Immature natural killer cell (primary cell): ENCODE measurements around the gene KCNS3. TPM values are rescaled to one million over a fixed set of nuclear protein-coding genes. Genes with fewer than 3 reads are reported as not detected.

Experiments
- DNase-seq, 3 donors: peaks; one replicate each; pipeline ENCODE4 v3.0.0; 2022; ENCODE audit warnings: mixed read lengths in 1 of 3
- H3K27ac Mint-ChIP-seq, 6 donors: one replicate each; pipeline ENCODE4 v1.8.0; 2020; ENCODE audit warnings: mixed read lengths in 6 of 6, mild to moderate bottlenecking in 5 of 6, inconsistent platforms in 4 of 6, moderate library complexity in 3 of 6
- H3K27me3 Mint-ChIP-seq, 3 donors: one replicate each; pipeline ENCODE4 v1.8.0; 2020 to 2021; ENCODE audit warnings: low read depth in 3 of 3, mild to moderate bottlenecking in 3 of 3, mixed read lengths in 3 of 3, moderate library complexity in 3 of 3, inconsistent platforms in 1 of 3
- H3K36me3 Mint-ChIP-seq, 3 donors: one replicate each; pipeline ENCODE4 v1.8.0; 2020; ENCODE audit warnings: mixed read lengths in 3 of 3, inconsistent platforms in 2 of 3, mild to moderate bottlenecking in 2 of 3
- H3K4me1 Mint-ChIP-seq, 2 donors: one replicate each; pipeline ENCODE4 v1.8.0; 2020; ENCODE audit warnings: inconsistent platforms in 2 of 2, mild to moderate bottlenecking in 2 of 2, mixed read lengths in 2 of 2, moderate library complexity in 1 of 2
- H3K4me3 Mint-ChIP-seq, 5 donors: one replicate each; pipeline ENCODE4 v1.8.0; 2020; ENCODE audit warnings: mild to moderate bottlenecking in 5 of 5, mixed read lengths in 5 of 5, inconsistent platforms in 3 of 5, moderate library complexity in 3 of 5
- H3K9me3 Mint-ChIP-seq, 6 donors: one replicate each; pipeline ENCODE4 v1.8.0; 2020; ENCODE audit warnings: mild to moderate bottlenecking in 6 of 6, mixed read lengths in 6 of 6, inconsistent platforms in 4 of 6, moderate library complexity in 3 of 6
- polyA plus RNA-seq, 3 donors: library from polyadenylated mRNA; unstranded; fragments of 300-500 nt; fragmentation: Illumina TruSeq; gene quantifications; one replicate each; pipeline ENCODE4 v1.2.3, GENCODE V29; 2021

Gene KCNS3
- polyA plus RNA-seq, 3 donors from 2014 or later = not detected

GRCh38 chr2:17899871-17900270 is 21.4 kb downstream of the KCNS3 start:
- Mint-ChIP-seq H3K36me3 (no peaks in the 10 kb centered on the region), H3K27me3 (peaks cover 0 to 6% (median 4%) of the 10 kb centered on the region in 3 donors), H3K27ac (no peak overlapping the region), H3K4me3 (no peak overlapping the region), H3K9me3 (peaks cover 1 to 7% (median 2%) of the 10 kb centered on the region in 6 donors), H3K4me1 (no peaks in the 10 kb centered on the region)
- DNase-seq = no peak

- Mint-ChIP-seq H3K9me3 (peaks cover 0 to 7% (median 1%) of the 10 kb centered on the region in 6 donors), H3K4me3 (no peak overlapping the region), H3K4me1 (no peaks in the 10 kb centered on the region), H3K27ac (no peak overlapping the region), H3K27me3 (peaks cover 0 to 6% (median 4%) of the 10 kb centered on the region in 3 donors), H3K36me3 (no peaks in the 10 kb centered on the region)
- no peak for DNase-seq
Measured at GRCh38 chr2:17901246-17901645, 22.8 kb downstream of the KCNS3 start.

GRCh38 chr2:17910980-17911379 is 32.5 kb downstream of the KCNS3 start:
- Mint-ChIP-seq H3K36me3 (no peaks in the 10 kb centered on the region), H3K9me3 (peaks cover 0 to 3% (median 1%) of the 10 kb centered on the region in 6 donors), H3K27me3 (peaks cover 2 to 7% (median 3%) of the 10 kb centered on the region in 3 donors), H3K4me3 (no peak overlapping the region), H3K4me1 (no peaks in the 10 kb centered on the region), H3K27ac (no peak overlapping the region)
- no peak for DNase-seq

- DNase-seq = no peak
- Mint-ChIP-seq H3K36me3 (no peaks in the 10 kb centered on the region), H3K27me3 (peaks cover 2 to 6% (median 5%) of the 10 kb centered on the region in 3 donors), H3K4me3 (no peak overlapping the region), H3K4me1 (no peaks in the 10 kb centered on the region), H3K27ac (no peak overlapping the region), H3K9me3 (peaks cover 0 to 2% (median 2%) of the 10 kb centered on the region in 6 donors)
Measured at GRCh38 chr2:17911491-17912260, 33.2 kb downstream of the KCNS3 start.

GRCh38 chr2:17912266-17912691 is 33.8 kb downstream of the KCNS3 start:
- Mint-ChIP-seq H3K27me3 (peaks cover 2 to 6% (median 5%) of the 10 kb centered on the region in 3 donors), H3K27ac (no peak overlapping the region), H3K4me3 (no peak overlapping the region), H3K9me3 (peaks cover 0 to 2% (median 1%) of the 10 kb centered on the region in 6 donors), H3K36me3 (no peaks in the 10 kb centered on the region), H3K4me1 (no peaks in the 10 kb centered on the region)
- DNase-seq = no peak

GRCh38 chr2:17915099-17915498 is 36.6 kb downstream of the KCNS3 start:
- no peaks in the 10 kb centered on the region for H3K4me1 Mint-ChIP-seq
- H3K27me3 Mint-ChIP-seq = peaks cover 2 to 5% (median 3%) of the 10 kb centered on the region in 3 donors
- no peak for DNase-seq
- H3K36me3 Mint-ChIP-seq = no peaks in the 10 kb centered on the region
- peaks cover 0 to 2% (median under 1%) of the 10 kb centered on the region in 6 donors for H3K9me3 Mint-ChIP-seq
- no peak overlapping the region for H3K4me3 Mint-ChIP-seq
- no peak overlapping the region for H3K27ac Mint-ChIP-seq

GRCh38 chr2:17915811-17916518 is 37.5 kb downstream of the KCNS3 start:
- H3K27ac Mint-ChIP-seq = no peak overlapping the region

GRCh38 chr2:17916584-17916983 is 38.1 kb downstream of the KCNS3 start:
- Mint-ChIP-seq H3K4me1 (no peaks in the 10 kb centered on the region), H3K27me3 (peaks cover 0 to 2% (median 2%) of the 10 kb centered on the region in 3 donors), H3K36me3 (no peaks in the 10 kb centered on the region), H3K27ac (no peak overlapping the region), H3K9me3 (peaks cover 0 to 2% (median 0%) of the 10 kb centered on the region in 6 donors), H3K4me3 (no peak overlapping the region)
- no peak for DNase-seq

More at GRCh38 chr2:17915811-17916518, 37.5 kb downstream of the KCNS3 start:
- Mint-ChIP-seq H3K9me3 (peaks cover 0 to 2% (median under 1%) of the 10 kb centered on the region in 6 donors), H3K4me3 (no peak overlapping the region), H3K36me3 (no peaks in the 10 kb centered on the region), H3K27me3 (peaks cover 0 to 4% (median 2%) of the 10 kb centered on the region in 3 donors), H3K4me1 (no peaks in the 10 kb centered on the region)
- DNase-seq = no peak

- Mint-ChIP-seq H3K36me3 (no peaks in the 10 kb centered on the region), H3K27me3 (peaks cover 0 to 2% (median 0%) of the 10 kb centered on the region in 3 donors), H3K4me1 (no peaks in the 10 kb centered on the region), H3K4me3 (no peak overlapping the region), H3K27ac (no peak overlapping the region), H3K9me3 (peaks cover 0 to 2% (median 0%) of the 10 kb centered on the region in 6 donors)
- DNase-seq = no peak
Measured at GRCh38 chr2:17918789-17919188, 40.3 kb downstream of the KCNS3 start.

GRCh38 chr2:17930773-17931172 is 52.3 kb downstream of the KCNS3 start:
- no peak overlapping the region for H3K4me3 Mint-ChIP-seq
- DNase-seq = no peak
- H3K4me1 Mint-ChIP-seq = no peaks in the 10 kb centered on the region
- peaks cover 0 to 7% (median 1%) of the 10 kb centered on the region in 3 donors for H3K27me3 Mint-ChIP-seq
- H3K27ac Mint-ChIP-seq = no peak overlapping the region
- peaks cover 0 to 13% (median 4%) of the 10 kb centered on the region in 6 donors for H3K9me3 Mint-ChIP-seq
- no peaks in the 10 kb centered on the region for H3K36me3 Mint-ChIP-seq

- Mint-ChIP-seq H3K27ac (no peak overlapping the region), H3K36me3 (no peaks in the 10 kb centered on the region), H3K4me1 (no peaks in the 10 kb centered on the region), H3K4me3 (no peak overlapping the region), H3K9me3 (peaks cover 0 to 17% (median 0%) of the 10 kb centered on the region in 6 donors), H3K27me3 (peaks cover 0 to 3% (median 1%) of the 10 kb centered on the region in 3 donors)
- no peak for DNase-seq
Measured at GRCh38 chr2:17933256-17933655, 54.8 kb downstream of the KCNS3 start.

- DNase-seq = no peak
- Mint-ChIP-seq H3K36me3 (no peaks in the 10 kb centered on the region), H3K4me1 (no peaks in the 10 kb centered on the region), H3K27me3 (peaks cover 0 to 2% (median 1%) of the 10 kb centered on the region in 3 donors), H3K27ac (no peak overlapping the region), H3K4me3 (no peak overlapping the region), H3K9me3 (peaks cover 0 to 19% (median 2%) of the 10 kb centered on the region in 6 donors)
Measured at GRCh38 chr2:17934721-17935120, 56.3 kb downstream of the KCNS3 start.

GRCh38 chr2:17935242-17935885 is 56.9 kb downstream of the KCNS3 start:
- no peak overlapping the region for H3K4me3 Mint-ChIP-seq
- H3K36me3 Mint-ChIP-seq = no peaks in the 10 kb centered on the region

More at GRCh38 chr2:17935242-17935885, 56.9 kb downstream of the KCNS3 start:
- Mint-ChIP-seq H3K9me3 (peaks cover 0 to 16% (median 3%) of the 10 kb centered on the region in 6 donors), H3K27ac (no peak overlapping the region), H3K27me3 (peaks cover 0 to 2% (median 1%) of the 10 kb centered on the region in 3 donors), H3K4me1 (no peaks in the 10 kb centered on the region)
- DNase-seq = no peak
